ENCODE measurements around the gene PCDHA4.

GRCh38 chr5:140764177-140764973, 42.5 kb upstream of the PCDHA4 start:
- TF ChIP-seq POLR2AphosphoS5 (IDR thresholded peaks at IDR 0.05; ENCODE audit: low read depth, low read length) (no peak), SIN3A (IDR thresholded peaks at IDR 0.05; ENCODE audit: borderline replicate concordance, insufficient read depth, low read length) (no peak), REST (IDR thresholded peaks at IDR 0.05; ENCODE audit: insufficient read depth in 1 of 2, low read depth in 2 of 2, low read length in 2 of 2) (no peak), TAF1 (IDR thresholded peaks at IDR 0.05; ENCODE audit: borderline replicate concordance, insufficient read depth, low read length) (no peak)

Data from PFSK-1 (cell line).